Pancreas (tissue), 10 donors: ENCODE measurements around the gene BCAR3. TPM values are rescaled to one million over a fixed set of nuclear protein-coding genes. Genes with fewer than 3 reads are reported as not detected.

Experiments used
- ATAC-seq, 4 donors: fragments of 200-7000 bp; cut with Tn5 transposase; one replicate each; pipeline versions ENCODE4 v1.8.0 to v1.9.1; 2020; ENCODE audit warnings: mild to moderate bottlenecking in 4 of 4, moderate library complexity in 4 of 4
- DNase-seq, 6 donors: peaks; one replicate each; pipeline ENCODE4 v3.0.0-alpha.2; 2020
- FAIRE-seq: peaks from 2 replicates; lab custom pipeline; 2012; peaks lifted over from hg19 to GRCh38; lab: Jason Lieb, UNC
- H3K27ac ChIP-seq, 4 donors: fragments of 200-600 bp; sonication (generic); 1 replicate in 3 of 4; 2 replicates in 1 of 4; pipeline versions ENCODE4 v1.5.0 to v1.8.0; 2020
- H3K27me3 ChIP-seq, 4 donors: fragments of 200-600 bp; one replicate each; pipeline ENCODE4 v1.8.0; 2021
- H3K36me3 ChIP-seq, 3 donors: fragments of 200-600 bp; sonication (generic) in 1 of 3; one replicate each; pipeline versions ENCODE4 v1.5.0 to v1.8.0; 2020 to 2021
- H3K4me1 ChIP-seq, 3 donors: fragments of 200-600 bp; one replicate each; pipeline ENCODE4 v1.8.0; 2021
- H3K4me3 ChIP-seq, 4 donors: fragments of 200-600 bp; sonication (generic) in 2 of 4; one replicate each; pipeline versions ENCODE4 v1.5.0 to v1.8.0; 2020 to 2021
- H3K9me3 ChIP-seq, 4 donors: fragments of 200-600 bp; one replicate each; pipeline ENCODE4 v1.8.0; 2021
- CTCF ChIP-seq, 4 donors: fragments of 200-600 bp; sonication (generic) in 3 of 4; IDR thresholded peaks; one replicate each; pipeline versions ENCODE4 v1.5.0 to v1.8.0; 2021; ENCODE audit warnings: antibody characterized with exemption in 4 of 4
- WGBS, 2 donors: extraction: QIAGEN DNeasy Blood & Tissue Kit; methylation state at CpG; one replicate each; pipeline ENCODE4 v1.1.7; 2013; 5-methylcytosine and 5-hydroxymethylcytosine counted together
- intact Hi-C, 3 donors: fragments of 100-400 bp; cut with DNase I; formaldehyde crosslinking; loops; one replicate each; pipeline versions ENCODE4 v1.11.1 to v1.14.2; 2022
- polyA plus RNA-seq, 2 donors: library from polyadenylated mRNA; stranded (reverse); fragments of 200-250 nt; gene quantifications; one replicate each; pipeline ENCODE4 v1.2.3, GENCODE V29; 2013
- total RNA-seq, 6 donors: library from RNA; stranded (reverse); fragmentation: NEBNext Ultra II Directional in 4 of 6; extraction: Animal tissue kit (Norgen Biotek cat#: 25700) in 4 of 6; gene quantifications; one replicate each; pipeline versions ENCODE4 v1.2.1 to v1.2.4, GENCODE V29; 2021 to 2023
- donor health status: healthy with polysubstance abuse.
- donor health status: DM: no; HTN: no; CAD: no; lungs with moderate emphysema.
- donor health status: DM: no; HTN: no; CAD: no.
- donor health status: control.
- donor health status: control.
- donor health status: Bipolar disorder and iron deficiency.
- donor health status: DM: yes; HTN: yes; CAD: no.
- donor health status: DM: no; HTN: no; CAD: no.
- donor health status: DM: no; HTN: no; CAD: no.
- donor health status: DM: yes; HTN: yes; CAD: no.

The BCAR3 gene
- total and polyA plus RNA-seq, 8 donors: 2.4 to 8.2 (median 4.9) TPM

GRCh38 chr1:93611668-93612067, 70.0 kb downstream of the BCAR3 start:
- Histone ChIP-seq H3K27ac (no peak overlapping the region), H3K4me1 (peaks cover 5 to 16% (median 8%) of the 10 kb centered on the region in 3 donors), H3K9me3 (no peaks in the 10 kb centered on the region), H3K27me3 (no peaks in the 10 kb centered on the region), H3K36me3 (no peaks in the 10 kb centered on the region), H3K4me3 (no peak overlapping the region)
- intact Hi-C loops: no loop called here
- FAIRE-seq: no peak
- 78 to 84% methylated on average over 5 of the region's 5 CpGs for WGBS, 2 donors
- no peak for ATAC-seq
- no peak for TF ChIP-seq CTCF (IDR thresholded peaks at IDR 0.05)
- DNase-seq: no peak

GRCh38 chr1:93609536-93609935, 72.1 kb downstream of the BCAR3 start:
- Histone ChIP-seq H3K36me3 (no peaks in the 10 kb centered on the region), H3K4me1 (peaks cover 2 to 9% (median 6%) of the 10 kb centered on the region in 3 donors), H3K9me3 (no peaks in the 10 kb centered on the region), H3K27me3 (no peaks in the 10 kb centered on the region), H3K27ac (no peak overlapping the region), H3K4me3 (no peak overlapping the region)
- TF ChIP-seq CTCF (IDR thresholded peaks at IDR 0.05): no peak
- DNase-seq: no peak
- intact Hi-C loops: no loop called here
- no peak for ATAC-seq
- WGBS, 2 donors: 85 to 88% methylated on average over 8 of the region's 8 CpGs
- no peak for FAIRE-seq

- intact Hi-C loops: no loop called here
- no peak for DNase-seq
- FAIRE-seq: no peak
- Histone ChIP-seq H3K4me3 (no peak overlapping the region), H3K27ac (no peak overlapping the region), H3K4me1 (peaks cover 0 to 5% (median 0%) of the 10 kb centered on the region in 3 donors), H3K27me3 (no peaks in the 10 kb centered on the region), H3K9me3 (no peaks in the 10 kb centered on the region), H3K36me3 (no peaks in the 10 kb centered on the region)
- peak in 2 of 4 donors; percentile 14 to 19 for ATAC-seq
- WGBS, 2 donors: 83 to 89% methylated on average over 15 of the region's 15 CpGs
- TF ChIP-seq CTCF (IDR thresholded peaks at IDR 0.05): no peak
Observed at GRCh38 chr1:93608187-93609109, 73.2 kb downstream of the BCAR3 start.

GRCh38 chr1:93607814-93608186, 73.8 kb downstream of the BCAR3 start:
- intact Hi-C loops: no loop called here
- no peak overlapping the region for H3K27ac ChIP-seq
- no peaks in the 10 kb centered on the region for H3K27me3 ChIP-seq
- TF ChIP-seq CTCF (IDR thresholded peaks at IDR 0.05): no peak
- DNase-seq (no peak), ATAC-seq (peak in 2 of 4 donors; percentile 15 to 34), FAIRE-seq (no peak)
- no peaks in the 10 kb centered on the region for H3K9me3 ChIP-seq
- no peak overlapping the region for H3K4me3 ChIP-seq
- 88 to 91% methylated on average over 5 of the region's 5 CpGs for WGBS, 2 donors
- H3K4me1 ChIP-seq: no peaks in the 10 kb centered on the region
- H3K36me3 ChIP-seq: no peaks in the 10 kb centered on the region
